ENCODE results near the gene PCMT1.

PCMT1 gene

GRCh38 chr6:149771925-149772324 lies 22.4 kb downstream of the PCMT1 start:
- DNase-seq (ENCODE audit: low read depth), result no peak
- in situ Hi-C loops (cut with HindIII; ENCODE audit: low sequenced_read_pairs), result no loop called here
- TF ChIP-seq CTCF (IDR thresholded peaks at IDR 0.05; ENCODE audit: low read depth, low read length, missing control alignments), result no peak
- no peak overlapping the region for H3K4me3 ChIP-seq (ENCODE audit: low read depth, low read length)

- H3K4me3 ChIP-seq (ENCODE audit: low read depth, low read length), result no peak overlapping the region
- TF ChIP-seq CTCF (IDR thresholded peaks at IDR 0.05; ENCODE audit: low read depth, low read length, missing control alignments), result no peak
- no peak for DNase-seq (ENCODE audit: low read depth)
- in situ Hi-C loops (cut with HindIII; ENCODE audit: low sequenced_read_pairs), result no loop called here
These were observed 28.1 kb downstream of the PCMT1 start for GRCh38 chr6:149777624-149778023.

DNA sequence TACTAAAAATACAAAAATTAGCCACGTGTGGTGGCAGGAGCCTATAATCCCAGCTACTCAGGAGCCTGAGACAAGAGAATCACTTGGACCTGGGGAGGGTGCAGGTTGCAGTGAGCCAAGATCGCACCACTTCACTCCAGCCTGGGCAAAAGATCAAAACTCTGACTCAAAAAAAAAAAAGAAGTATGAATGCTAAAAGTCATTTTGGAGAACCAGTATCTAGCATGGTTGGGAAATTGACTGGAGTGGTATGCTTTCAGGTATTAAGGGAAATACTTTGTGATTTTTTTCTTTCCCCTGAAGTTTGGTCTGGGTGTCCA lies 30.1 kb downstream of the PCMT1 start:
- in situ Hi-C loops (cut with HindIII; ENCODE audit: low sequenced_read_pairs), result no loop called here

DNA sequence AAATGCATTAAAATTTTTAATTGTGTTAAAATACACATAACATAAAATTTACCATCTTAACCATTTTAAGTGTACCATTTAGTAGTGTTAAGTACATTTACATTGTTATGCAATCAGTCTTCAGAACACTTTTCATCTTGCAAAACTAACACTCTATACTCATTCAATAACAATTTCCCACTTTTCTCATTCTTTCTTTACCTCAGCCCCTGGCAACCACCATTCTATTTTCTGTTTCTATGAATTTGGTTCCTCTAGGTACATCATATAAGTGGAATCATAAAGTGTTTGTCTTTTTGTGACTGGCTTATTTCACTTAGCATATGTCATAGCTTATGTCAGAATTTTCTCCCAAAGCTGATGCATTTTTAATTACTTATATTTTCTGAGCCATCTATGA lies 32.2 kb downstream of the PCMT1 start:
- TF ChIP-seq CTCF (IDR thresholded peaks at IDR 0.05; ENCODE audit: low read depth, low read length, missing control alignments), result no peak
- H3K4me3 ChIP-seq (ENCODE audit: low read depth, low read length), result no peak overlapping the region
- DNase-seq (ENCODE audit: low read depth), result no peak
- in situ Hi-C loops (cut with HindIII; ENCODE audit: low sequenced_read_pairs), result no loop called here

More for the DNA sequence above, 30.1 kb downstream of the PCMT1 start:
- no peak for TF ChIP-seq CTCF (IDR thresholded peaks at IDR 0.05; ENCODE audit: low read depth, low read length, missing control alignments)
- no peak for DNase-seq (ENCODE audit: low read depth)
- no peak overlapping the region for H3K4me3 ChIP-seq (ENCODE audit: low read depth, low read length)

- in situ Hi-C loops (cut with HindIII; ENCODE audit: low sequenced_read_pairs), result no loop called here
- no peak for TF ChIP-seq CTCF (IDR thresholded peaks at IDR 0.05; ENCODE audit: low read depth, low read length, missing control alignments)
- no peak for DNase-seq (ENCODE audit: low read depth)
- H3K4me3 ChIP-seq (ENCODE audit: low read depth, low read length), result no peak overlapping the region
These were observed 32.8 kb downstream of the PCMT1 start for GRCh38 chr6:149782337-149782736.

DNA sequence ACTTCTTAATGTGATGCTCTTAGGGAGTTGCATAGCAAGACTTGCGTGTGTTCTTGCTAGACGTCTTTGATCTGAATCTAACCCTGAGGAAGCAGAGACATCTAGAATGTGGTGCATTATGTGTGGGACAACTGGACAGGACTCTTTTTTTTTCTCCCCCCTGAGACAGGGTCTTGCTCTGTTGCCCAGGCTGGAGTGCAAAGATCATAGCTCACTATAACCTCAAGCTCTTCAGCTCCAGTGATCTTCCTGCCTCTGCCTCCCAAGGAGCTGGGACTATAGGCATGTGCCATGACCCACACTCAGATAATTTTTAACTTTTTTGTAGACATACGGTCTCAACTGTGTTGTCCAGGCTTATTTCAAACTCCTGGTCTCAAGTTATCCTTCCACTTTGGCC lies 34.0 kb downstream of the PCMT1 start:
- in situ Hi-C loops (cut with HindIII; ENCODE audit: low sequenced_read_pairs), result no loop called here
- no peak for DNase-seq (ENCODE audit: low read depth)
- no peak for TF ChIP-seq CTCF (IDR thresholded peaks at IDR 0.05; ENCODE audit: low read depth, low read length, missing control alignments)
- no peak overlapping the region for H3K4me3 ChIP-seq (ENCODE audit: low read depth, low read length)

GRCh38 chr6:149806127-149806526 lies 56.6 kb downstream of the PCMT1 start:
- TF ChIP-seq CTCF (IDR thresholded peaks at IDR 0.05; ENCODE audit: low read depth, low read length, missing control alignments), result no peak
- in situ Hi-C loops (cut with HindIII; ENCODE audit: low sequenced_read_pairs), result no loop called here
- no peak overlapping the region for H3K4me3 ChIP-seq (ENCODE audit: low read depth, low read length)
- DNase-seq (ENCODE audit: low read depth), result no peak

Data from astrocyte of the cerebellum (primary cell).